T-helper 2 cell treated with Interferon-gamma antibody and Interleukin-4, amounts not matched to agents 5 μg/mL and 100 μg/mL, for 36 hours (primary cell): ENCODE measurements around the gene ZFAND2B.

Source experiments
- DNase-seq: peaks from one replicate; pipeline ENCODE4 v3.0.0; 2021; ENCODE audit warnings: low spot score
- H3K27ac Mint-ChIP-seq: one replicate; pipeline ENCODE4 v1.8.0; 2021; ENCODE audit warnings: mild to moderate bottlenecking, mixed read lengths
- H3K27me3 Mint-ChIP-seq: one replicate; pipeline ENCODE4 v1.8.0; 2021; ENCODE audit warnings: low read depth, mixed read lengths
- H3K36me3 Mint-ChIP-seq: one replicate; pipeline ENCODE4 v1.8.0; 2021; ENCODE audit warnings: low read depth, mixed read lengths
- H3K4me1 Mint-ChIP-seq: one replicate; pipeline ENCODE4 v1.8.0; 2021; ENCODE audit warnings: low read depth, mixed read lengths
- H3K4me3 Mint-ChIP-seq: one replicate; pipeline ENCODE4 v1.8.0; 2022; ENCODE audit warnings: mild to moderate bottlenecking, moderate library complexity, mixed read lengths
- H3K9me3 Mint-ChIP-seq: one replicate; pipeline ENCODE4 v1.8.0; 2021; ENCODE audit warnings: mixed read lengths

The ZFAND2B gene

DNA sequence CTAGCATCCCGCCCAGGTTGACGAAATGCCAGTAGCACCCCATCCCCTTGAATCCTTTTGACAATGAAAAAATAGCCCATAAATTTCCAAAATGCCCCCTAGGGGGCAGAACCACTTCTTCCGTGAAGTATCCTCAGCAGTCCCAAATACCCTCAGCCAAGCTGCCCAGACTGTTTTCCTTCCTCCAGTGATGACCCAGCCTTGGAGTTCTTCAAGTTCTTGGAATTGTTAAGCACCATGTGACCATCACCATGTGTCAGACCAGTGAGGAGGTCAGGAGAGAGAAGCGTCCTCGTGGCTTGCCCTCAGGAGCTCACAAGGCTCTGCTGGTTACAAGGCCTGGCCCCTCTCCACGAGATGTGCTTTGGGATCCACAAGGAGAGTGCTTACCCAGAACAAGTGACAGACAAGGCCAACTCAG lies 35.3 kb upstream of the ZFAND2B start:
- Mint-ChIP-seq H3K27ac (no peak overlapping the region), H3K4me3 (no peak overlapping the region), H3K27me3 (no peaks in the 10 kb centered on the region), H3K9me3 (no peaks in the 10 kb centered on the region), H3K4me1 (peaks cover 22% of the 10 kb centered on the region), H3K36me3 (peaks cover 27% of the 10 kb centered on the region)
- DNase-seq = no peak

- Mint-ChIP-seq H3K4me3 (no peak overlapping the region), H3K27me3 (no peaks in the 10 kb centered on the region), H3K36me3 (peaks cover 23% of the 10 kb centered on the region), H3K27ac (peak overlapping the region; percentile 24), H3K9me3 (no peaks in the 10 kb centered on the region), H3K4me1 (peaks cover 28% of the 10 kb centered on the region)
- DNase-seq = no peak
Observed at GRCh38 chr2:219172231-219173154, 34.1 kb upstream of the ZFAND2B start.

GRCh38 chr2:219173176-219173575 lies 33.4 kb upstream of the ZFAND2B start:
- no peaks in the 10 kb centered on the region for H3K9me3 Mint-ChIP-seq
- no peak overlapping the region for H3K27ac Mint-ChIP-seq
- H3K36me3 Mint-ChIP-seq = peaks cover 23% of the 10 kb centered on the region
- H3K4me1 Mint-ChIP-seq = peaks cover 29% of the 10 kb centered on the region
- no peak for DNase-seq
- no peak overlapping the region for H3K4me3 Mint-ChIP-seq
- no peaks in the 10 kb centered on the region for H3K27me3 Mint-ChIP-seq

DNA sequence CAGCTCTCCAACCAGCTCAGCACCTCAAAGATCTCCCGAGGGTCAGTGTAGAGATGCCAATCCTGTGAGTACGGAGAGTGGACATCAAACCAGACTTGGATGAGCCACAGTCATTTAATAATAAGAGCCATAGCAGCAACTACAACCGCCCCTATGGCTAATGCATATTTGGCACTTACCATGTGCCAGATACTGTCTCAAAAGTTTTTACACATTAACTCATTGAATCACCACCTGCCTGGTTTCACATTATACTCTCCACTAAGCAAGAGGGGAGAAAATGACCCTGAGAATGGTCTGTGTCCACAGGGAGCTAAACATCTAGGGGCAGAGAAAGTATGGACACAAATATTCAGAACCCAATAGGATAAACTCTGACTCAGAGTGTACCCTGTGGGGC lies 32.4 kb upstream of the ZFAND2B start:
- peaks cover 34% of the 10 kb centered on the region for H3K4me1 Mint-ChIP-seq
- DNase-seq = no peak
- peak overlapping the region; percentile 51 for H3K4me3 Mint-ChIP-seq
- H3K27ac Mint-ChIP-seq = peak overlapping the region; percentile 34
- H3K36me3 Mint-ChIP-seq = peaks cover 24% of the 10 kb centered on the region
- no peaks in the 10 kb centered on the region for H3K9me3 Mint-ChIP-seq
- no peaks in the 10 kb centered on the region for H3K27me3 Mint-ChIP-seq

DNA sequence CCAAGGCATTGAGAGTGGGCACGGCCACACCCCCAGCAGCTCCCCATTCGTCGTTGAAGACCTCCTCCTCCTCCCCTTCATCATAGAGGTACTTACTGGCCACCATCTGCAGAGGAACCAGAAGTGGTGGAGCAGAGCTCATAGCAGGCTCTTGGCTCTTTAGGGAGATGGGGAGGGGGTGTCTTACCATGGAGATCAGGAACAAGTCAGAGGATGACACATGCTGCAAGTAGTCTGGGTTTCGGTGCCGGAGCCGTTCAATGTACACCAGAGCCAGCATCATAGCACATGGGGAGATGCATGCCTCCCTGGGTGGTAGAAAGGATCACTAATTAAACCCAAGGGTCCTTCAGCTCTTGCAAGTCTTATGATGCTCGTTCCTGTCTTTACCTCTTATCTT lies 31.8 kb upstream of the ZFAND2B start:
- no peak for DNase-seq
- Mint-ChIP-seq H3K9me3 (no peaks in the 10 kb centered on the region), H3K27ac (peak overlapping the region; percentile 6), H3K4me3 (peak overlapping the region; percentile 51), H3K36me3 (peaks cover 26% of the 10 kb centered on the region), H3K27me3 (no peaks in the 10 kb centered on the region), H3K4me1 (peaks cover 39% of the 10 kb centered on the region)

DNA sequence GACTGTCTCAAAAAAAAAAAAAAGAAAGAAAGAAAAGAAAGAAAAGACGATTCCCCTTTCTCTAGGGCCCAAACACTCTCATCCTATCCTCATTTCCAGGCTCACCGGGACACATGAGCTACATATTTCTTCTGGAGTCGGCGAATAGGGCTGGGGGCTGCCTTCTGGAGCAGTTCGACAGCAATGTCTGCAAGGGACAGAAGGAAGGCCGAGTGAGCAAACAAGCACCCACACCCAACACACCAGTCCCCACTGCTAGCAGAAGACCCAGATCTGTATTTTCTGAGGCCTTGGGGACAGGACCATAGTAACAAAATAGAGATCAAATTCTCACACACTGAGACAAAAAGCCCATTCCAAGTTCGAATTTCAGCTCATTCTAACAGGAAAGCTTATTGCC lies 31.1 kb upstream of the ZFAND2B start:
- no peaks in the 10 kb centered on the region for H3K9me3 Mint-ChIP-seq
- H3K27me3 Mint-ChIP-seq = no peaks in the 10 kb centered on the region
- peaks cover 44% of the 10 kb centered on the region for H3K4me1 Mint-ChIP-seq
- peak overlapping the region; percentile 84 for H3K4me3 Mint-ChIP-seq
- H3K36me3 Mint-ChIP-seq = peaks cover 27% of the 10 kb centered on the region
- no peak for DNase-seq
- H3K27ac Mint-ChIP-seq = peak overlapping the region; percentile 15

DNA sequence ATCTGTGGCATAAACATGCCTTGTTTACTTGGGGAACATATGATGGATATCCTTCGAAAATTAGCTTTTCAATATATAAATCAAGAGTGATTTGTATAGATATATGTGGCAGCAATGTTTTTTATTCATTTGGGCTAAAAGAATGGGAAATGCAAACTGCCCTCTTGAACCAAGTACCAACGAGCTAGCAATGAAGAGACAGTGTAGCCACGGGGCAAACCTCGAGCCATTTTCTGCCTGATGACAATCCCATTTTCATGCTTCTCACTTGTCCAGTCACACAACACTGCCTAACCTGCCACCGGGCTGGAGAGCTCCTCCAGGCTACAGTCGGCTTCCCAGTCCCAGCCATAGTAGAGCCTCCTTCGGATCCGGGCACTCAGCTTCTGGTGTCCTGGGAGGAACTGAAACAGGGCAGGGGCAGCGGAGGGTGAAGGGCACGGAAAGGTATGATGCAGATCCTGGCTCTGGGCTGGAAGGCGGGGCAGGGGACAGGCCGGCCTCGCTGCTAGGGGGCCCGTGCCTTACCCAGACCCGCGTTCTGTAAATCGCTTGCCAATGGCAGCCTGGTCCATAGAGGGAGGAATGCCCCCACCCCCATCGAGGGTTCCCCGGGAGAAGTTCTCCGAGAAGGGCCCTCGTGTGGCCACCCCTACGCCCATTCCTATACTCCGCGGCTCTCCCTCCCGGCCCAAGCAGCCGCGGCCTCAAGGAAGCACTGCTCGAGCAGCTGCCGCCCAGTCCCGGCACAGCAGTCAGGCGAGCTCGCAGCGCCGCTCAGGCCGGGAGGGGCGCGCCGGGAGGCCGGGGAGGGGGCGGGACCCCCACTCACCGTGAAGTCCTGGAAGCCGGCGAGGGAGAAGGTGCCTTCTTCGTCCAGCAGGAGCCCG lies 30.4 kb upstream of the ZFAND2B start:
- H3K27me3 Mint-ChIP-seq = no peaks in the 10 kb centered on the region
- peaks cover 48% of the 10 kb centered on the region for H3K4me1 Mint-ChIP-seq
- H3K4me3 Mint-ChIP-seq = peak overlapping the region; percentile 84
- H3K27ac Mint-ChIP-seq = peak overlapping the region; percentile 93
- H3K9me3 Mint-ChIP-seq = no peaks in the 10 kb centered on the region
- DNase-seq = peak; percentile 29
- peaks cover 33% of the 10 kb centered on the region for H3K36me3 Mint-ChIP-seq

GRCh38 chr2:219176818-219177551 lies 29.6 kb upstream of the ZFAND2B start, which contains the start of gene CNPPD1:
Gene CNPPD1, minus strand, starts transcription at chr2:219176925. Its CDS starts 97 bp downstream, at chr2:219176828.
- no peaks in the 10 kb centered on the region for H3K27me3 Mint-ChIP-seq
- H3K36me3 Mint-ChIP-seq = peaks cover 36% of the 10 kb centered on the region
- H3K4me3 Mint-ChIP-seq = peak within 1 kb of the TSS; percentile 84
- no peaks in the 10 kb centered on the region for H3K9me3 Mint-ChIP-seq
- peak; percentile 92 for DNase-seq
- peak within 1 kb of the TSS; percentile 93 for H3K27ac Mint-ChIP-seq
- peaks cover 53% of the 10 kb centered on the region for H3K4me1 Mint-ChIP-seq

GRCh38 chr2:219177552-219178376 lies 28.8 kb upstream of the ZFAND2B start, which contains the start of gene RETREG2:
Gene RETREG2, plus strand, starts transcription at chr2:219178275. Its CDS starts 78 bp downstream, at chr2:219178353.
- Mint-ChIP-seq H3K4me3 (peak within 1 kb of the TSS; percentile 97), H3K36me3 (peaks cover 32% of the 10 kb centered on the region), H3K9me3 (no peaks in the 10 kb centered on the region), H3K4me1 (peaks cover 54% of the 10 kb centered on the region), H3K27me3 (no peaks in the 10 kb centered on the region), H3K27ac (peak within 1 kb of the TSS; percentile 93)
- DNase-seq = peak; percentile 79

GRCh38 chr2:219178377-219179175 lies 28.0 kb upstream of the ZFAND2B start:
- DNase-seq = no peak
- peaks cover 57% of the 10 kb centered on the region for H3K4me1 Mint-ChIP-seq
- H3K36me3 Mint-ChIP-seq = peaks cover 37% of the 10 kb centered on the region
- no peaks in the 10 kb centered on the region for H3K9me3 Mint-ChIP-seq
- H3K27me3 Mint-ChIP-seq = no peaks in the 10 kb centered on the region
- peak overlapping the region; percentile 93 for H3K27ac Mint-ChIP-seq
- H3K4me3 Mint-ChIP-seq = peak overlapping the region; percentile 97

DNA sequence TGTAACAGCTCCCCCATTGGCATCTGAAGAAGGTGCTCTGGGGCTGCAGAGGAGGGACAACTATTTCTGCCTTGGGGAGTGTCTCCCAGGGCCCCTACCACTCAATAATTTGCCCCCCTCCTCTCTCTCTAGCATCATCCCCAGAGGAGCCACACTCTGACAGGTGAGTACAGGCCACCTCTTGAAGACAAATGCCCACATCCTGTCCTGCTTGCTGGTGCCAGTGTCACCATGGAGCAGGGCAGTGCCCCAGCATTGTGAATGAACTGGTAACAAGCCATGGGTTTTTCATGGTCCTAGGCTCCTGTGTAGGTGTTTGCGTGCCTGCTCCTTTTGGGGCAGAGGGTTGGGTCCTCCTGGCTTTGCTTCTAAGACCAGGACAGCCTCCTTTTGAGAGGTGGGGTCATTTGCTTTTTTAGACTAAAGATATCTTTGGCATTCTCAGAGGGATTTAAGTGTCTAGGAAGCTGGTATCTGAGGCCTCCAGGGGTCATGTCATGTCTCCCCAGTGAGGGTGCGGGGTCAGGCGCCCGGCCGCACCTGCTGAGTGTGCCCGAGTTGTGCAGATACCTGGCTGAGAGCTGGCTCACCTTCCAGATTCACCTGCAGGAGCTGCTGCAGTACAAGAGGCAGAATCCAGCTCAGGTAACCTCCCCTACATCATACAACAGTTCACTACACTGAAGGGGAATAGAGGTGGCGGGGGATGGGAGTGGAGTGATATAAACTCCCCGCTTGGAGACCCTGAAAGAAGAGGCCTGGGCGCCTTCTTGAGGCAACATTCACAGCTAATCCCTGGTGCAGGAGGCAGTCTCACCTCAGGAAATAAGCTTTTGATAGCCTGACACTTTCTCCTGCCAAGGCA lies 26.7 kb upstream of the ZFAND2B start:
- peaks cover 35% of the 10 kb centered on the region for H3K36me3 Mint-ChIP-seq
- peak overlapping the region; percentile 93 for H3K27ac Mint-ChIP-seq
- peaks cover 50% of the 10 kb centered on the region for H3K4me1 Mint-ChIP-seq
- H3K27me3 Mint-ChIP-seq = no peaks in the 10 kb centered on the region
- H3K9me3 Mint-ChIP-seq = no peaks in the 10 kb centered on the region
- peak overlapping the region; percentile 97 for H3K4me3 Mint-ChIP-seq
- no peak for DNase-seq
